OCI-M1 (cell line): ENCODE data around the gene ALDH3A2.
"Not testable (repeated sequence)": the region's sequence is repeated elsewhere in the genome, so short reads cannot be mapped to it uniquely, and the experiment has no call there.

Source experiments
- DNase-seq: peaks from one replicate; lab custom pipeline; 2025; lab: John Stamatoyannopoulos, UW

Gene ALDH3A2

DNA sequence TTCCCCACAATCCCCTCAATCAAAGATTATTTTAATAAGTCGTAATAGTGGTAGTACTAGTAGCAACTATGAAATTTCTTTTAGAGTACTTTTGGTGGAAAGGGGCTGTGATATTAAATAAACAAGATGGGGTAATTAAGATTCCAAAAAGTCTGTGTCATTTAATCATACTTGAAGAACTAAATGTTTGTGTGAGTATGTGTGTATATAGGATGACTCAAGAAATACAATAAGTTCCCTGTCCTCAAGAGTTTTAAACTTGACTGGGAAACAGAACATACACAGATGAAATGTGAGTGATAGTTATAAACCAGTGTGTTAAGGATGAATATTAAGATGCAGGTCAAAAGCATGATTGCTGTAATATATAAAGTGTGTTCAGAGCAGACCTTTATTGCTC, 2.3 kb downstream of the ALDH3A2 start:
- DNase-seq, result no peak

GRCh38 chr17:19651451-19652238, 3.1 kb downstream of the ALDH3A2 start:
- no peak for DNase-seq

GRCh38 chr17:19652595-19652994, 4.0 kb downstream of the ALDH3A2 start:
- no peak for DNase-seq

DNA sequence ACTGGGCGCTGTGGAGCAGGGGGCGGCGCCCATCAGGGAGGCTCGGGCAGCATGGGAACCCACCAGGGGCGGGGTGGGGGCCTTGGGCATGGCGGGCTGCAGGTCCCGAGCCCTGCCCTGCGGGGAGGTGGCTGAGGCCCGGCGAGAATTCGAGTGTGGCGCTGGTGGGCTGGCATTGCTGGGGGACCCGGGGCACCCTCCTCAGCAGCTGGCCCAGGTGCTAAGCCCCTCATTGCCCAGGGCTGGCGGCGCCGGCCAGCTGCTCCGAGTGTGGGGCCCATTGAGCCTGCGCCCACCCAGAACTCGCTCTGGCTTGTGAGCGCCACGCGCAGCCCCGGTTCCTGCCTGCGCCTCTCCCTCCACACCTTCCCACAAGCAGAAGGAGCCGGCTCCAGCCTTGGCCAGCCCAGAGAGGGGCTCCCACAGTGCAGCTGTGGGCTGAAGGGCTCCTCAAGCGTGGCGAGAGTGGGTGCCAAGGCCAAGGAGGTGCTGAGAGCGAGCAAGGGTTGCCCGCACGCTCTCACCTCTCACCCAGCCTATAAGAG, 5.9 kb downstream of the ALDH3A2 start:
- DNase-seq, result no peak

GRCh38 chr17:19654896-19655295, 6.3 kb downstream of the ALDH3A2 start:
- DNase-seq, result no peak

DNA sequence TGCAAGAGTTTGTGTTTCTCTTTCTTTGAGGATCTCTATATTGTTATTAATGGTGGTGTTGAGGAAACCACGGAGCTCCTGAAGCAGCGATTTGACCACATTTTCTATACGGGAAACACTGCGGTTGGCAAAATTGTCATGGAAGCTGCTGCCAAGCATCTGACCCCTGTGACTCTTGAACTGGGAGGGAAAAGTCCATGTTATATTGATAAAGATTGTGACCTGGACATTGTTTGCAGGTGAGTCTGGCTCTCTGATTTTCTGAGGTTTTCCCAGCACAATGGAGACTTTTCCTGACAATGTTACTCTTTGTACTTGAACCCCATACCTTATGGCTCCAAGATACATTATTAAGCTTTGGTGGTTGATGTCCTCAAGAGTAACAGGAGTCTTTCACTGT, 7.8 kb downstream of the ALDH3A2 start:
- DNase-seq, result no peak

DNA sequence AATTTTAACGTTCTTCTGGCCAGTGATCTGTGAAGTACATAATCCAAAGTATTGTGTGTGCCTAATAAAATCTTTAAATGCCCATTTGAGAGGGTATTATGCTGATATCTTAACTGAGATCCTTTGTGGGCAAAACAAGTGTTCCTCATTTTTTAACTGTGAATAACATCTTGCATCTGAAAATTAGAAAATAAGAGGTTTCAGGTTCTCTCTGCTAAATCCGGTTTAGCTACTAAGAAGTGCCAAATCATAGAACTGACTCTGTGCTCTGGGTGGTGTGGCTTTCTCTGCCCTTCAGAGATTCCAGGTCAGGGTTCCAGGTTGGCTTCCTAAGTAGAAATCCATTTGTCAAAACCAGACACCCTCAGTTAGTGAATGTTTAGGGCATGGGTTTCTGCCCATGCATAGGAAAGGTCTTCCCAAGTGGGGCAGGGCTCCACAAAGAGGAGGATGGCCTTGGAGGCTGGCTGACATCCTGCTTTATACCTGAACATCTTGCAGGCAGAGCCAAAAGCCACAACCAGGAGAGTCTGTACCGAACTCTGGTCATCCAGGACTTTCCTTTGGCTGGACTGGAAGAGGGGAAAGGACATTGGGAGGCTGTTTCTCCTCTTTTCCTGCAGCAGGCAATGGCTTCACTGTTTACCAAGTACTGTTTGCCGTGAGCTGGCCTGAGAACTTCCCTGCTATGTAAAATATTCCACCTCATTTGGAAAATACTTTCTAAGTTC, 8.5 kb downstream of the ALDH3A2 start:
- DNase-seq, result no peak

- no peak for DNase-seq
Observed at GRCh38 chr17:19659366-19660177, 11.0 kb downstream of the ALDH3A2 start.

DNA sequence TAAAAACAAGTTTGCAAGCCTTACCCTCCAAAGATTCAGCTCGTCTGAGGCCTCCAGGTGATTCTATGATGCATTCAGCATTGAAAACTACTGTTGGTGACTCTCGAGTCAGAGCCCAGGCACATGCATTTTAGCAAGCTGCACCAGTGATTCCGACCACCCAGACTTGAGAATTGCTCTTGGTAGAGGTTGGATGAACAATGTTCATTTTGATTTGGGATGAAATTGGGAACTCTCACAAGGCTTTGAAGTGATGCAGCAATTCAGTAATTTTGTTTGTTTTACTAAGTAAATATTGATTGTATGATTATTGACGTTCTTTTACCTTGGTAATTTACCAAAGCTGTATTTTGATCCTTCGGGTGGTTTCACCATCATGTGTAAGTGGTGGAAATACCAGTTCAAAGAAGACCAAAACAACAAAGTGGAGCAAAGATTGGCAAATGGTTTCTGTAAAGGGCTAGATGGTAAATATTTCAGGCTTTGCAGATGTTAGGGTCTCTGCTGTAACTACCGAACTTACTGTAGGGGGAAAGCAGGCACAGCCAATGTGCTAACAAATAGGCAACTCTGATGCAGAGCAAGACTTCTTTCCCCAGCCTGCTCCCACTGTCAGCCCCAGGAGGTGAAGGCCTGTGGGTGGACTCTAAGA, 11.8 kb downstream of the ALDH3A2 start:
- no peak for DNase-seq

DNA sequence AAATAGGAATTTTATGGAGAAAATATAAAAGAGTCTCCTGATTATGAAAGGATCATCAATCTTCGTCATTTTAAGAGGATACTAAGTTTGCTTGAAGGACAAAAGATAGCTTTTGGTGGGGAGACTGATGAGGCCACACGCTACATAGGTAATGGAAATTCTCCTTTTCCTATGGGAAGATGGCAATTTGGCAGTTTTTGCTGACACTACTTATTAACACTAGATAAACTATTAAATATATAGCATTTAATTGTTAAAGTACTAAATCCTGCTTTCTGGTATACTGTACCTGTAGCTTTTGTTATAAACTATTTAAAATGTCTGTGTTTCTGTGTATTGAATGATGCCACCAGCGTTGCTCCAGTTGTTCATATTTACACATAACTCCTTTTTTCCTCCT, 12.6 kb downstream of the ALDH3A2 start:
- no peak for DNase-seq

GRCh38 chr17:19663097-19663496, 14.5 kb downstream of the ALDH3A2 start:
- no peak for DNase-seq

DNA sequence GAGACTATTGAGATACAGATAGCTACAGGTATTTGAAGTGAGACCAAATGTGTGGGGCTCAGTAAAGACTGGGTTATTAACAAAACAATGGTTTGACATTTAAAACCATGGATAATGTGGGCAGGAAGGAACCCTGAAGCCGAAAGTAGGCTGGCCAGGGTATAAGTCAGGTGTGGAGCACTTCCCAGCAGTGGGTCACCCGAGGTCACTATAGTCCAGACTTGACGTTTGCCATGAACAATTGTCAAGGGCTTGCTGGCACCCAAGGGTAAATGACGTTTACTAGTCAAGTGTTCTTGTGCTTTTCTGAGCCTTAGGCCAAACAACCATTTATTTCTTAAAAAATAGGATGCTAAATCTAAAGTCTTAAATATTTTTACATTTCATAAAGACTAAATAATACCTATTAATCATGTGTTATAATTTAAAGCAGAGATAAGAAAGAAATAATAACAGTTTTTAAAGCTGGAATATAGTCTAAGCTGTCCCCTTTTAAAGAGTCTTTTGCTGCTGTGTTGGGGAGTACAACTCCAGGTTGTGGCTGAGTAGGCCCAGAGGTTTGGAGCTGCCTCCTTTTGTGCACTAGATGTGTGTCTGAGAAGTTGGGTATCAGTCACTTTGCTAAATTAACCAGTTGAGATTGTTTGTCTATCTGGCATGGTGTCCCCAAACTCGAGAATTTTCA, 15.7 kb downstream of the ALDH3A2 start:
- no peak for DNase-seq

DNA sequence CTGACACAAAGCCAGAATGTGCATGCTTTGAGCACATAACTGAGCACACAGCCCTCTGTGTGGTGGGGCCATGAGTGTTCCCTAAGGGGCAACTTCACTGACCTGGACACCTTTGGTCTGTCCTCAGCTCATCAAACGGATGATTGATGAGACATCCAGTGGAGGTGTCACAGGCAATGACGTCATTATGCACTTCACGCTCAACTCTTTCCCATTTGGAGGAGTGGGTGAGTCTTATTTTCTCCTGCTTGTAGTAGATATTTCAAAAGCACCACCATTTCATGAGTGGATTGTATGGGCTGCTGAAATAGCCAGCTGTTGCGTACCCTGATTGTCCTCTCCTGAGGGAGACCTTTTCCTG, 16.2 kb downstream of the ALDH3A2 start:
- DNase-seq, result no peak

DNA sequence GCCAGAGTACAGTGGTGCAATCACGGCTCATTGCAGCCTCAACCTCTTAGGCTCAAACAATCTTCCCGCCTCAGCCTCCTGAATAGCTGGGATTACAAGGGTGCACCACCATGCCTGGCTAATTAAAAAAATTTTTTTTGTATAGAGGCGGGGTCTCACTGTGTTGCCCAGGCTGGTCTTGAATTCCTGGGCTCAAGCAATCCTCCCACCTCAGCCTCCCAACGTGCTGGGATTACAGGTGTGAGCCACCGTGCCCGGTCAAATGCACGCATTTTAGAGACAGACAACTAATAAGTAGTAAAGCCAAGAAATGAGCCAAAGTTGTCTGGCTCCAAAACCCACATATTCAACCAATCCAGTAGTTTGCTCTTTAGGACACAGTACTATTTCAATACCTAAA, 21.1 kb downstream of the ALDH3A2 start:
- DNase-seq, result not testable (repeated sequence)

DNA sequence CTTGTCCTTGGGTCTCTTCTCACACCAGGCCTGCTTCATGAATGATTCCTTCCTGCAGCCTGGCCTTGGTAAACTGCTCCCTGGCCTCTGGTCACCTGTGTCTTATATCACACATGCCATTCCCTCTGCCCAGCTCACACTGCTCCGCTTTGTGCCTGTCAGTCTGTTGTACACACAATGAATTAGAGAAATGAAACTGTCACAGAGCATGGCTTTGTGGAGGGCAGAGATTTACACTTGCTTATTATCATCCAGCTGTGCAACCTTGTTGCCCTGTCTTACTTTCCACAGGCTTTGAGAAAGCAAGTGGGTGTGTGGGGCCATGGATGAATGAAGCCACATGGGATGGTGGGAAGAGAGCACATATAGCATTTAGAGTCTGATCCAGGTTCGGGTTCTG, 22.4 kb downstream of the ALDH3A2 start:
- DNase-seq, result no peak

DNA sequence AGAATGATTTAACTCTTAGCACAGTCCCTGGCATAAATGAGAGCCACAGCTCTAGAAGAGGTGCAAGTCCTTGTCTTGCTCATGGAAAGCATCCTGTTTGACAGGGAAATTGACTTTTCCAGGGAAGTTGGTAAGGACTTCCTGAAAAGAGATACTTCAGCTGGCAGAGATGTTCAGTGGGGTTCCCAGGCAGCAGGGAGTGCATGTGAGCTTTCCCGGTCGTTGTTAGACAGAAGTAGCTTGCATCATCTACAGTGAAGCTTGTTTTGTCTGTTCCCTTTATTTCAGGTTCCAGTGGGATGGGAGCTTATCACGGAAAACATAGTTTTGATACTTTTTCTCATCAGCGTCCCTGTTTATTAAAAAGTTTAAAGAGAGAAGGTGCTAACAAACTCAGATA, 22.9 kb downstream of the ALDH3A2 start:
- DNase-seq, result no peak

- DNase-seq, result peak; percentile 14
Observed at GRCh38 chr17:19672009-19672750, 23.6 kb downstream of the ALDH3A2 start.

DNA sequence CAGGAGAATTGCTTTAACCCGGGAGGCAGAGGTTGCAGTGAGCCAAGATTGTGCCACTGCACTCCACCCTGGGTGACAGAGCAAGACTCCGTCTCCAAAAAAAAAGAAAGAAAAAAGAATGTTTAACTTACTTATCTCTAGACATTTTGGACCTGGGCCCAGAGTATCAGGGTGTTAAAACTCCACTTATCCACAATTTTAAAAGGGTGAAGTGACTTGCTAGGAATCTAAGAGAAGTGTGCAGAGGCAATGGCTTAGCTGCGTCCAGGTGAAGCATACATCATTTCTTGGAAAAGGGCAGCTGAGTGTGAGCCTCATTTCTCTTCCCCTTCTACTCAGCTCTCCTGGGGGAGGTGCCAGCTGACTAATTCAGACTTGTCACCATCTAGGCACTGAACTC, 25.1 kb downstream of the ALDH3A2 start:
- DNase-seq, result no peak

DNA sequence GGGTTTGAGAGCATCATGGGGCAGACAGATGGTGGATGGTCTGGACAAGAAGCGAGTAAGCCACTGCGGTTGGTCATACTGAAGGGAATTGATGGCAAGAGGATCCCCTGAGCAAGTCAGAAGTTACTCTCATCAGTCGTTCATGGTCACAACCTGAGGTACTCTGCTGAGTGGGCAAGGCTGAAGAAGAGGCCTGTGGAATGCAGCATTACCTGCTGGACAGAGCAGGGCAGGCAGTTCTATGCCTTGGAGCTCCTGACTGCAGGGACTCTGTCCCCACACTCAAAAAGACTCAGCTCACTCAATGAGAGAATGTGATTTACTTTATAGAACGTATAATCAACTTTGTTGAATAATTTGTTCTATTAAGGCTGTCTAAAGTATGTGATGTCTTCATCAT, 28.3 kb downstream of the ALDH3A2 start:
- DNase-seq, result no peak

GRCh38 chr17:19677736-19678379, 29.3 kb downstream of the ALDH3A2 start:
- no peak for DNase-seq
